ENCODE measurements around the gene PDGFA.

GRCh38 chr7:511476-512145 lies 8.0 kb downstream of the PDGFA start:
- TF ChIP-seq CTCF (IDR thresholded peaks at IDR 0.05) (no peak), ARID4B (CRISPR knock-in tag; IDR thresholded peaks at IDR 0.05; ENCODE audit: borderline replicate concordance) (no peak), MAX (CRISPR knock-in tag; IDR thresholded peaks at IDR 0.05) (no peak), JUN (CRISPR knock-in tag; IDR thresholded peaks at IDR 0.05) (no peak), MLX (CRISPR knock-in tag; IDR thresholded peaks at IDR 0.05) (no peak), ERG (CRISPR knock-in tag; IDR thresholded peaks at IDR 0.05) (no peak), CDX4 (CRISPR knock-in tag; IDR thresholded peaks at IDR 0.05; ENCODE audit: borderline replicate concordance) (no peak), NR3C1 (CRISPR knock-in tag; conservative IDR thresholded peaks at IDR 0.05; ENCODE audit: low read depth) (no peak), HMGXB4 (CRISPR knock-in tag; IDR thresholded peaks at IDR 0.05) (no peak)
